Trophoblast cell (in vitro differentiated cells and primary cell): Measurements from ENCODE around the gene CR2.

Experiments
- DNase-seq, 2 donors: peaks; one replicate each; pipeline ENCODE4 v3.0.0-alpha.2; 2016
- H2AFZ ChIP-seq: 2 replicates; pipeline ENCODE4 v1.6.1; 2013; ENCODE audit warnings: low read length, moderate library complexity, mild to moderate bottlenecking; ENCODE audit not compliant: insufficient read depth, poor library complexity
- H2AK5ac ChIP-seq: 2 replicates; pipeline ENCODE4 v1.6.1; 2013; ENCODE audit warnings: mild to moderate bottlenecking, low read length
- H2BK120ac ChIP-seq: 2 replicates; pipeline ENCODE4 v1.6.1; 2013; ENCODE audit warnings: low read length, mild to moderate bottlenecking, moderate library complexity; ENCODE audit not compliant: insufficient read depth, poor library complexity
- H2BK12ac ChIP-seq: 2 replicates; pipeline ENCODE4 v1.6.1; 2013; ENCODE audit warnings: mild to moderate bottlenecking, low read length, moderate library complexity
- H2BK5ac ChIP-seq: 2 replicates; pipeline ENCODE4 v1.6.1; 2013; ENCODE audit warnings: low read length, low read depth, moderate library complexity, mild to moderate bottlenecking; ENCODE audit not compliant: poor library complexity
- H3K14ac ChIP-seq: 2 replicates; pipeline ENCODE4 v1.6.1; 2013; ENCODE audit warnings: mild to moderate bottlenecking, low read length
- H3K18ac ChIP-seq: 2 replicates; pipeline ENCODE4 v1.6.1; 2013; ENCODE audit warnings: mild to moderate bottlenecking, low read length
- H3K23ac ChIP-seq: 2 replicates; pipeline ENCODE4 v1.6.1; 2013; ENCODE audit warnings: low read length
- H3K27ac ChIP-seq: 2 replicates; pipeline ENCODE4 v1.5.1; 2013; ENCODE audit warnings: low read depth, mild to moderate bottlenecking, inconsistent platforms, low read length, moderate library complexity
- H3K27me3 ChIP-seq: 2 replicates; pipeline ENCODE4 v1.6.1; 2013; ENCODE audit warnings: inconsistent platforms, mild to moderate bottlenecking, low read length, moderate library complexity; ENCODE audit not compliant: insufficient read depth
- H3K36me3 ChIP-seq, 2 experiments: 1 replicate in 1 of 2; 2 replicates in 1 of 2; pipeline ENCODE4 v1.6.1; 2013; ENCODE audit warnings: low read length in 2 of 2, mild to moderate bottlenecking in 2 of 2, moderate library complexity in 1 of 2; ENCODE audit not compliant: insufficient read depth in 2 of 2, control insufficient read depth in 1 of 2
- H3K4ac ChIP-seq: 2 replicates; pipeline ENCODE4 v1.6.1; 2013; ENCODE audit warnings: low read depth, mild to moderate bottlenecking, low read length, moderate library complexity
- H3K4me1 ChIP-seq, 2 experiments: 1 replicate in 1 of 2; 2 replicates in 1 of 2; pipeline ENCODE4 v1.6.1; 2013; ENCODE audit warnings: low read length in 2 of 2, mild to moderate bottlenecking in 2 of 2, moderate library complexity in 1 of 2; ENCODE audit not compliant: insufficient read depth in 2 of 2, control insufficient read depth in 1 of 2
- H3K4me2 ChIP-seq: 2 replicates; pipeline ENCODE4 v1.6.1; 2013; ENCODE audit warnings: inconsistent platforms, mild to moderate bottlenecking, low read length, moderate library complexity
- H3K4me3 ChIP-seq: 2 replicates; pipeline ENCODE4 v1.5.1; 2013; ENCODE audit warnings: mild to moderate bottlenecking, low read depth, low read length, inconsistent platforms
- H3K79me1 ChIP-seq: one replicate; pipeline ENCODE4 v1.6.1; 2013; ENCODE audit warnings: low read length
- H3K79me2 ChIP-seq: 2 replicates; pipeline ENCODE4 v1.6.1; 2013; ENCODE audit warnings: low read length, mild to moderate bottlenecking; ENCODE audit not compliant: control insufficient read depth, insufficient read depth, poor library complexity
- H3K9ac ChIP-seq: 2 replicates; pipeline ENCODE4 v1.6.1; 2013; ENCODE audit warnings: mild to moderate bottlenecking, low read length
- H3K9me3 ChIP-seq: 2 replicates; pipeline ENCODE4 v1.6.1; 2013; ENCODE audit warnings: low read depth, mild to moderate bottlenecking, control low read depth, inconsistent platforms, low read length; ENCODE audit not compliant: insufficient read depth
- H4K12ac ChIP-seq: 2 replicates; pipeline ENCODE4 v1.6.1; 2013; ENCODE audit warnings: low read depth, mild to moderate bottlenecking, low read length, moderate library complexity
- H4K8ac ChIP-seq: 2 replicates; pipeline ENCODE4 v1.6.1; 2013; ENCODE audit warnings: low read depth, mild to moderate bottlenecking, low read length, moderate library complexity
- H4K91ac ChIP-seq: one replicate; pipeline ENCODE4 v1.6.1; 2013; ENCODE audit warnings: low read depth, mild to moderate bottlenecking, low read length, moderate library complexity
- WGBS: extraction: QIAGEN DNeasy Blood & Tissue Kit; methylation state at CpG from one replicate; pipeline ENCODE4 v1.1.7; 2013; ENCODE audit warnings: missing lambda C conversion rate; ENCODE audit not compliant: insufficient read length, insufficient coverage; ENCODE audit errors: extremely low coverage; 5-methylcytosine and 5-hydroxymethylcytosine counted together

Gene CR2

GRCh38 chr1:207459008-207459407 lies 4.9 kb downstream of the CR2 start:
- H3K18ac ChIP-seq: no peak overlapping the region
- no peak overlapping the region for H3K14ac ChIP-seq
- no peak overlapping the region for H3K4me3 ChIP-seq
- no peak overlapping the region for H3K27ac ChIP-seq
- no peak overlapping the region for H2BK12ac ChIP-seq
- H3K79me2 ChIP-seq: no peaks in the 10 kb centered on the region
- H4K8ac ChIP-seq: no peak overlapping the region
- no peak overlapping the region for H4K12ac ChIP-seq
- no peaks in the 10 kb centered on the region for H3K9me3 ChIP-seq
- H3K4me2 ChIP-seq: no peak overlapping the region
- H3K79me1 ChIP-seq: no peaks in the 10 kb centered on the region
- no peak overlapping the region for H4K91ac ChIP-seq
- no peak overlapping the region for H3K9ac ChIP-seq
- H3K4me1 ChIP-seq: peaks cover 8% of the 10 kb centered on the region in 2 experiments
- H2BK120ac ChIP-seq: no peak overlapping the region
- no peak overlapping the region for H2AK5ac ChIP-seq
- DNase-seq: no peak
- WGBS: no CpG with 5 or more reads among the region's 2 CpGs
- peaks cover 13% of the 10 kb centered on the region for H3K27me3 ChIP-seq
- no peak overlapping the region for H3K23ac ChIP-seq
- H3K4ac ChIP-seq: no peak overlapping the region
- no peak overlapping the region for H2BK5ac ChIP-seq
- H3K36me3 ChIP-seq: no peaks in the 10 kb centered on the region
- no peak overlapping the region for H2AFZ ChIP-seq

GRCh38 chr1:207461649-207462048 lies 7.5 kb downstream of the CR2 start:
- H2AFZ ChIP-seq: no peak overlapping the region
- H4K12ac ChIP-seq: no peak overlapping the region
- H3K14ac ChIP-seq: no peak overlapping the region
- H4K91ac ChIP-seq: no peak overlapping the region
- H3K79me2 ChIP-seq: no peaks in the 10 kb centered on the region
- no peaks in the 10 kb centered on the region for H3K36me3 ChIP-seq
- no peak overlapping the region for H2AK5ac ChIP-seq
- no peaks in the 10 kb centered on the region for H3K4me1 ChIP-seq
- no peak overlapping the region for H2BK12ac ChIP-seq
- no peaks in the 10 kb centered on the region for H3K79me1 ChIP-seq
- WGBS: no CpG with 5 or more reads among the region's 1 CpG
- no peak overlapping the region for H2BK120ac ChIP-seq
- H3K4me3 ChIP-seq: no peak overlapping the region
- H3K27ac ChIP-seq: no peak overlapping the region
- no peak overlapping the region for H3K23ac ChIP-seq
- no peak overlapping the region for H3K4me2 ChIP-seq
- H3K27me3 ChIP-seq: no peaks in the 10 kb centered on the region
- H3K18ac ChIP-seq: no peak overlapping the region
- H4K8ac ChIP-seq: no peak overlapping the region
- no peak for DNase-seq
- no peaks in the 10 kb centered on the region for H3K9me3 ChIP-seq
- no peak overlapping the region for H3K4ac ChIP-seq
- H2BK5ac ChIP-seq: no peak overlapping the region
- H3K9ac ChIP-seq: no peak overlapping the region

- no peak overlapping the region for H3K27ac ChIP-seq
- no peak overlapping the region for H2BK5ac ChIP-seq
- no peaks in the 10 kb centered on the region for H3K79me2 ChIP-seq
- no peak overlapping the region for H2BK120ac ChIP-seq
- no peaks in the 10 kb centered on the region for H3K36me3 ChIP-seq
- H3K14ac ChIP-seq: no peak overlapping the region
- H2BK12ac ChIP-seq: no peak overlapping the region
- no peak overlapping the region for H3K4ac ChIP-seq
- no peaks in the 10 kb centered on the region for H3K4me1 ChIP-seq
- H3K18ac ChIP-seq: no peak overlapping the region
- H4K8ac ChIP-seq: no peak overlapping the region
- no peaks in the 10 kb centered on the region for H3K9me3 ChIP-seq
- no peaks in the 10 kb centered on the region for H3K27me3 ChIP-seq
- H2AK5ac ChIP-seq: no peak overlapping the region
- H2AFZ ChIP-seq: no peak overlapping the region
- no peak overlapping the region for H3K9ac ChIP-seq
- no peak overlapping the region for H4K12ac ChIP-seq
- no peak overlapping the region for H3K4me2 ChIP-seq
- DNase-seq: no peak
- H3K79me1 ChIP-seq: no peaks in the 10 kb centered on the region
- no peak overlapping the region for H3K23ac ChIP-seq
- no peak overlapping the region for H3K4me3 ChIP-seq
- no peak overlapping the region for H4K91ac ChIP-seq
Measured at GRCh38 chr1:207462535-207462934, 8.4 kb downstream of the CR2 start.

GRCh38 chr1:207463021-207463420 lies 8.9 kb downstream of the CR2 start:
- H2BK5ac ChIP-seq: no peak overlapping the region
- H3K4me3 ChIP-seq: no peak overlapping the region
- H4K12ac ChIP-seq: no peak overlapping the region
- no peak overlapping the region for H4K91ac ChIP-seq
- no peaks in the 10 kb centered on the region for H3K9me3 ChIP-seq
- H3K36me3 ChIP-seq: no peaks in the 10 kb centered on the region
- H3K27ac ChIP-seq: no peak overlapping the region
- H3K23ac ChIP-seq: no peak overlapping the region
- no peaks in the 10 kb centered on the region for H3K4me1 ChIP-seq
- H3K18ac ChIP-seq: no peak overlapping the region
- H2BK120ac ChIP-seq: no peak overlapping the region
- H2BK12ac ChIP-seq: no peak overlapping the region
- H4K8ac ChIP-seq: no peak overlapping the region
- H3K9ac ChIP-seq: no peak overlapping the region
- no peaks in the 10 kb centered on the region for H3K79me2 ChIP-seq
- H3K79me1 ChIP-seq: no peaks in the 10 kb centered on the region
- H3K14ac ChIP-seq: no peak overlapping the region
- H3K27me3 ChIP-seq: no peaks in the 10 kb centered on the region
- no peak overlapping the region for H3K4ac ChIP-seq
- no peak overlapping the region for H2AFZ ChIP-seq
- H3K4me2 ChIP-seq: no peak overlapping the region
- DNase-seq: no peak
- no peak overlapping the region for H2AK5ac ChIP-seq

- H3K27me3 ChIP-seq: no peaks in the 10 kb centered on the region
- no peak overlapping the region for H4K91ac ChIP-seq
- H3K18ac ChIP-seq: no peak overlapping the region
- no peak overlapping the region for H2BK12ac ChIP-seq
- no peak overlapping the region for H2BK5ac ChIP-seq
- peak in 1 of 2 donors; percentile 10 for DNase-seq
- no peak overlapping the region for H2AK5ac ChIP-seq
- no peak overlapping the region for H4K8ac ChIP-seq
- no peak overlapping the region for H3K4ac ChIP-seq
- H2AFZ ChIP-seq: no peak overlapping the region
- no peak overlapping the region for H3K4me2 ChIP-seq
- no peak overlapping the region for H4K12ac ChIP-seq
- H3K79me2 ChIP-seq: no peaks in the 10 kb centered on the region
- H3K4me1 ChIP-seq: no peaks in the 10 kb centered on the region
- no peak overlapping the region for H3K27ac ChIP-seq
- no peak overlapping the region for H3K4me3 ChIP-seq
- no peak overlapping the region for H3K9ac ChIP-seq
- no peak overlapping the region for H3K14ac ChIP-seq
- no CpG with 5 or more reads among the region's 3 CpGs for whole genome bisulfite sequencing
- H3K23ac ChIP-seq: no peak overlapping the region
- no peak overlapping the region for H2BK120ac ChIP-seq
- no peaks in the 10 kb centered on the region for H3K36me3 ChIP-seq
- no peaks in the 10 kb centered on the region for H3K79me1 ChIP-seq
- H3K9me3 ChIP-seq: no peaks in the 10 kb centered on the region
Measured at GRCh38 chr1:207463571-207463970, 9.4 kb downstream of the CR2 start.
